ENCODE results near the gene DNAH7.

DNAH7 gene

DNA sequence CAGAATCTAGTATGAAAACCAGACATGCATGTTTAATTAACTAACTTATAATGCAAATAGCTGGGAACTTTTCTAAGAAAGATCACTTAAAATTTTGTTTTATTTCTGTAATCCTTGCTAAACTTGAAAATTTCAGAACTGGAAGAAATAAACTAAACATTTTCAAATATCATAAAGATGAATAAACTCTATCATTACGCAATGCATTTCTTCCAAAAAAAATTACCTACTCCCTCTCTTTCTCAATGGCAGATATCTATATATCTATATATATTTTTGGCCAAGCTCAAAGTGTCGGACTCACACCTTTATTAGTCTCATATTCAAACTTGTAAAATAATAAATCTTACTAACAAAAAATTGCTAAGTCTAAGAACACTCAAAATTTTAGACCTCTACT lies 253.6 kb downstream of the DNAH7 start:
- DNase-seq (ENCODE audit: low read depth in 1 of 2, low spot score in 1 of 2), result no peak

GRCh38 chr2:195813421-195813820 lies 255.2 kb downstream of the DNAH7 start:
- DNase-seq (ENCODE audit: low read depth in 1 of 2, low spot score in 1 of 2), result no peak

GRCh38 chr2:195810340-195811098 lies 258.1 kb downstream of the DNAH7 start:
- DNase-seq (ENCODE audit: low read depth in 1 of 2, low spot score in 1 of 2), result no peak

GRCh38 chr2:195808189-195808588 lies 260.4 kb downstream of the DNAH7 start:
- DNase-seq (ENCODE audit: low read depth in 1 of 2, low spot score in 1 of 2), result no peak

DNA sequence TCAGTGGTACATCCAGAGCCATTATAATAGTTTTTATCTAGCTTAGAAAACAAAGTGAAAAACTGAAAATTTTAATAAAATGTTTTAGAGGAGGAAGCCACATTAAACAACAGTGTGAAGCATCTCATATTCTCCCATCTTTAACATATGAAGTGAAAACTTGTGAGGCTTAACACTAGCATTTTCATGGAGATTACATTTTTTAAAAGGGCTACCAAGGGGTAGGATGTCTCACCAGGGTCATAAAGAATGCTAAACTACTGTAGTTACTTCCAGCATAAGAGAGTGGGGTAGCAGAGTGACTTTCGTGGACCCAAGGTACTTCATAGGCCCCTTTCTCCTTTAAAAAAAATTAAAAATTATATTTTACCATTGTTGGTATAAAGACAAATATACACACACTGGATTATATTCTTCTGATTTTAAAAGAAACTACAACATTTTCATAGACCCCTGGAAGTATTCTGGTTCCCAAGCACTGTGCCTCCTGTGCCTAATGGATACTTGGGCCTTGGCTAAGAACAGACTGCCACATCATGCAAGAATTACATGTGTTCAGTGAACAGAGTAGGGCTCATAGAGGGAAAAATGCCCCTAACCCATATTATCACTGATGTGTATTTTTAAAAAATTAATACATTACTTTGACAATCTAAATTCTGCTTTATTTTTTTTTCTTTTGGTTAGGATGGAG lies 263.2 kb downstream of the DNAH7 start:
- DNase-seq (ENCODE audit: low read depth in 1 of 2, low spot score in 1 of 2), result no peak

DNA sequence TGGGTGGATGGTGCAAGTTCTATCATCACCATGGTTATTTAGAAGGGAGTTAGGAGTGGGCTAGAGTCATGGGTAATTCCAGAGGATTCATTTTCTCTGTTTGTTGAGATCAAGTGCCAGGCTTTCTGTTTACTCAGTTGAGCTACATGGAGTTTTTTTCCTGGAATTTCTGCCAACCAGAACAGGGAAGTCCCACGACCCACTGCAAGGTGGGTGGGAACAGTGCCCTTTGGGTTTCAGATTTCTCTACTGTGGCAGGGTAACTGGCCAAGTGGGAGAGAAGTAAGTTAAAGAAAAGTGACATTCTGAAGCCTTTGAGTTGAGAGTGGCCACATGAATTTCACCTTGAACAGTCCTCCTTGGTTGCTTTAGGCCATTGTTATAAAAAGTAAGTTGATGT lies 272.8 kb downstream of the DNAH7 start:
- DNase-seq (ENCODE audit: low read depth in 1 of 2, low spot score in 1 of 2), result no peak

GRCh38 chr2:195793881-195794280 lies 274.8 kb downstream of the DNAH7 start:
- no peak for DNase-seq (ENCODE audit: low read depth in 1 of 2, low spot score in 1 of 2)

DNA sequence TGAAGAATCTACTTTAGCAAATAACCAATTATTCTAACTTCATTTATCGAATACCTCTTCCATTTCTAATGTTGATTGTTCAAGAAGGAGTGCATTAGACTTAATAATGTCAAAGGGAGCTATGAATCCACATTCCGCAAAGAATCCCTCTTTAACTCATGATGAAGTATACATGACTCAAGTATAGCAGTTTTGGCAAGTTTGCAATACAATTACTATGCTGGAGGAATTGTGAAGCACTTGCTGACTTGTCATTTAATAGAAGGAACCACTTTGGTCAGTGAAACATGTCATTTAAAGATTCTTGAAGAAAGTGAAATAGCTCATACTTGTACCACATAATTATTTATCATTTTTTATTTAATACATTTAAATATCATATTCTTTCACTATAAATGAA lies 286.5 kb downstream of the DNAH7 start:
- DNase-seq (ENCODE audit: low read depth in 1 of 2, low spot score in 1 of 2), result no peak

DNA sequence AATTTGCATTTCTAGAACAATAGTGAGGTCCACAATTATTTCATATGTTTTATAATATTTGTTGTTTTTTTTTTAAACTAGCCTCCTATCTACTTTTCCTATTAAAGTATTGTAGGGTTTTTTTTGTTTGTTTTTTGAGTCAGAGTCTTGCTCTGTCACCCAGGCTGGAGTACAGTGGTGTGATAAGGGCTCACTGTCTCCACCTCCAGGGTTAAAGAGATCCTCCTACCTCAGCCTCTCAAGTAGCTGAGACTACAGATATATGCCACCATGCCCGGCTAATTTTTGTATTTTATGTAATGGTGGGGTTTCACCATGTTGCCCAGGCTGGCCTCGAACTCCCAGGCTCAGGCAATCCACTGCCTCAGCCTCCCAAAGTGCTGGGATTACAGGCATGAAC lies 289.1 kb downstream of the DNAH7 start:
- no peak for DNase-seq (ENCODE audit: low read depth in 1 of 2, low spot score in 1 of 2)

GRCh38 chr2:195769975-195770374 lies 298.7 kb downstream of the DNAH7 start:
- no peak for DNase-seq (ENCODE audit: low read depth in 1 of 2, low spot score in 1 of 2)

DNA sequence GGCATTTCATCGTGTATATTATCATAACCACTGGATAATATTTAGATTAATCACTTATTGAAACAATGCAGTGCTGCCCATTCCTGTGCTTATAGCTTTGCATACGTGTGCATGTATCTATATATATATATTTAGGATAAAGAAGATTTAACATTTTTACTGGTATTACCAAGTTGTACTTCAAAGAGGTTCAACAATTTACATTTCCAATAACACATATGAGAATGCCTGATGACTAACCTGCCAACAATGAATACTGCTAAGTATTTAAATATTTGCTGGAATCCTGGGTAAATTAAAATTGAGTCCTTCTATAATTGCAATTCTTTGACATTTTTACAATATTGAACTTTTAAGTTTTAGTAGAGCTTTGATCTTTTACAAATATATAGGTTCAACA lies 300.2 kb downstream of the DNAH7 start:
- no peak for DNase-seq (ENCODE audit: low read depth in 1 of 2, low spot score in 1 of 2)

- DNase-seq (ENCODE audit: low read depth in 1 of 2, low spot score in 1 of 2), result no peak
Measured at GRCh38 chr2:195766691-195767090, 301.9 kb downstream of the DNAH7 start.

GRCh38 chr2:195763866-195764265 lies 304.8 kb downstream of the DNAH7 start:
- DNase-seq (ENCODE audit: low read depth in 1 of 2, low spot score in 1 of 2), result no peak

GRCh38 chr2:195759877-195760276 lies 308.8 kb downstream of the DNAH7 start:
- no peak for DNase-seq (ENCODE audit: low read depth in 1 of 2, low spot score in 1 of 2)

- no peak for DNase-seq (ENCODE audit: low read depth in 1 of 2, low spot score in 1 of 2)
Measured at GRCh38 chr2:195758846-195759245, 309.8 kb downstream of the DNAH7 start.

DNA sequence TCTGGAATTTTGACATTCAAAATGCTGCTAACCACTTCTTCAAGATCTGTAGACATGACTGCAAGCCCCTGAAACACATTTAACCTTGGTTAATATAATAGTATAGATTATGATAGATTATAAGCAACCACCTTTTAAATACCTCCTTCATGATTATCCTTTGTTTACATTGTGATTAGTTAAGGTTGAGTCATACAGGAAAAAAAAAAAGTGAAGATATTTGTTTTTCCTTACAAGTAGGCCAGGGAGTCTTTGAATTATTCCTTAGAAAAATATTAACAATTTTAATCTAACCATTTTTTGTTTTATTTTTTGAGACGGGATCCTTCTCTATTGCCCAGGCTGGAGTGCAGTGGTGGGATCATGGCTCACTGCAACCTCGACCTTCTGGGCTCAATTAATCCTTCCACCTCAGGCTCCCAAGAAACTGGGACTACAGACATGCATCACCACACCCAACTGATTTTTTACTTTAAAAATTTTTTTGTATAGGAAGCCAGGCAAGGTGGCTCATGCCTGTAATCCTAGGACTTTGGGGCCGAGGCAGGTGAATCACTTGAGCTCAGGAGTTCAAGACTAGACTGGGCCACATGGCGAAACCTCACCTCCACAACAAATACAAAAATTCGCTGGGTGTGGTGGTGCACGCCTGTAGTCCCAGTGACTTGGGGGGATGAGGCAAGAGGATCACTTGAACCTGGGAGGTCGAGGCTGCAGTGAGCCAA lies 312.3 kb downstream of the DNAH7 start:
- no peak for DNase-seq (ENCODE audit: low read depth in 1 of 2, low spot score in 1 of 2)

DNA sequence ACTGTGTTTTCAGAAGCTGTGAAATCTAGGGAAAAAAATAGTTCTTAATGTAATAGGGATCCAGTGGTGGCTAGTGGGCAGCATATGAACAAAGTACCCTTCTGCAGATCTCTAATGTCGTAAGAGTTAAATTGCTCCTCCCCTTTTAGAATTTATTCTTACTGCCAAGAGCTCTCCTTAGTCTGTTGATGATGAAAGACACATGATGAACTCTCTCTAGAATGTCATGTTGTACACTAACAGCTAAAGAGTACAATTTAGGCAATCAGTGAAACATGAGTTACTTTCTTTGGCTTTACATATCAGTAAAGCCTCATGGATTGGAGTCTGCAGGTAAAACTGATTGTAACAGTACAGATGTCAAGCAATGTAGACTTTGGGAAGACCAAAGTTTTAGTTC lies 327.4 kb downstream of the DNAH7 start:
- DNase-seq (ENCODE audit: low read depth in 1 of 2, low spot score in 1 of 2), result no peak

GRCh38 chr2:195737511-195738325 lies 330.9 kb downstream of the DNAH7 start:
- no peak for DNase-seq (ENCODE audit: low read depth in 1 of 2, low spot score in 1 of 2)

DNA sequence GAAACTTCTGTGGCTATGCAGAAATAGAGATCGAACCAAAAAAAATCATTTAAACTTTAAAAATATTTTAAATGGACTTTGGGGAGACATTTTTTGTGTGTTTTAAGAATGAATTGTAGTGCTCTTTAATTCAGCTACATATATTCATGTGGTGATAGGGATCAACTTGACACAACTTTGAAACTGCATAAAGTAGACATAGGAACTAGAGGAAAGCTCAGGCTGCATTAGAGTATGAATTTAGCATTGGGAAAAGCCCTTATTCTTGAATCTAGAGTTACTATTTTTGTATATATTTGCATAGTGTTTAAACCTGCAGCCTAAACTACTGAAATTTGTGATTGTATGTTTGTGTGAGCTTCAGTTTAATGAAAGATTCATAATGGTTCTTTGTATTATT lies 333.3 kb downstream of the DNAH7 start:
- DNase-seq (ENCODE audit: low read depth in 1 of 2, low spot score in 1 of 2), result no peak

DNA sequence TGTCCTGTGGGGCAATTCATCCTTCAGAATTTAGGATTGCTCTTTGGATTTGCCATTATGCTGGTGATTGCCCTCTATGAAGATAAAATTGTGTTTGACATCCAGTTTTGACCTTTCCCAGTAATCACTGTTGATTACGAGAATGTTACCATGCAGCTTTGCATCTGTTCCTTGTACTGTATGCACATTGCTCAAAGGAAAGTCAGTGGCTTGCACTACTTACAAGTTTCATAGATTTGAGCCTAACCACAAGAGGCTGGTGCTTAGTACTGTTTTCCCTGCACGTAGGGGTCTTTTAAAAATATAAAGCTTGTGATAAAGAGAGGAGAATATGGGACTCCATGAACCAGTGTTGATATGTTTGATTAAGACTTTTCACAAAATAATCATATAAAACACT lies 333.7 kb downstream of the DNAH7 start:
- no peak for DNase-seq (ENCODE audit: low read depth in 1 of 2, low spot score in 1 of 2)

- no peak for DNase-seq (ENCODE audit: low read depth in 1 of 2, low spot score in 1 of 2)
Measured at GRCh38 chr2:195734395-195734794, 334.2 kb downstream of the DNAH7 start.

Data from stimulated activated CD4-positive, alpha-beta T cell treated with anti-CD3 and anti-CD28 coated beads, Interleukin-15, amount 100 ng/mL, for 1 hour (primary cell).